Cardiac muscle cell (in vitro differentiated cells and primary cell): Measurements from ENCODE around the gene TMEM204. TPM values are rescaled to one million over a fixed set of nuclear protein-coding genes. Genes with fewer than 3 reads are reported as not detected.
"Not testable (repeated sequence)": the region's sequence is repeated elsewhere in the genome, so short reads cannot be mapped to it uniquely, and the experiment has no call there.

ENCODE experiments used
- DNase-seq, 2 donors: peaks; one replicate each; pipeline versions ENCODE4 v3.0.0 to v3.0.0-alpha.2; 2010 to 2017; ENCODE audit warnings: low read depth in 1 of 2, low spot score in 1 of 2
- H3K27ac ChIP-seq: fragments of 200-600 bp; sonication (generic); 2 replicates; pipeline ENCODE4 v1.5.1; 2016
- H3K27me3 ChIP-seq: fragments of 200-600 bp; sonication (generic); 2 replicates; pipeline ENCODE4 v1.6.0; 2016; ENCODE audit warnings: control low read depth
- H3K36me3 ChIP-seq: fragments of 200-600 bp; sonication (generic); 2 replicates; pipeline ENCODE4 v1.5.1; 2016; ENCODE audit warnings: control low read depth
- H3K4me1 ChIP-seq: fragments of 200-600 bp; sonication (generic); 2 replicates; pipeline ENCODE4 v1.8.1; 2017; ENCODE audit warnings: low read depth, mild to moderate bottlenecking, mixed run types
- H3K4me3 ChIP-seq: fragments of 200-600 bp; sonication (generic); 2 replicates; pipeline ENCODE4 v1.5.1; 2016; ENCODE audit warnings: mild to moderate bottlenecking
- H3K9me3 ChIP-seq: fragments of 200-600 bp; sonication (generic); 2 replicates; pipeline ENCODE4 v1.5.1; 2017; ENCODE audit warnings: low read depth, mild to moderate bottlenecking, control low read depth
- polyA plus RNA-seq: library from polyadenylated mRNA; unstranded; fragments of >200 nt; fragmentation: Nextera tagmentation; extraction: Ambion mirVana; gene quantifications from 2 replicates; pipeline ENCODE4 v1.2.1, GENCODE V29; 2016
- total RNA-seq: library from RNA; depleted of rRNA; stranded (reverse); fragments of >200 nt; gene quantifications from 2 replicates; pipeline ENCODE4 v1.2.3, GENCODE V29; 2016
- TF ChIP-seq, protein P1 (sequence below): IDR thresholded peaks from 2 replicates; pipeline ENCODE4 v1.5.1; 2012; ENCODE audit warnings: low read depth, mild to moderate bottlenecking, low read length

TMEM204 gene
- total and polyA plus RNA-seq, 2 experiments from 2014 or later: 0.44 to 0.83 TPM

DNA sequence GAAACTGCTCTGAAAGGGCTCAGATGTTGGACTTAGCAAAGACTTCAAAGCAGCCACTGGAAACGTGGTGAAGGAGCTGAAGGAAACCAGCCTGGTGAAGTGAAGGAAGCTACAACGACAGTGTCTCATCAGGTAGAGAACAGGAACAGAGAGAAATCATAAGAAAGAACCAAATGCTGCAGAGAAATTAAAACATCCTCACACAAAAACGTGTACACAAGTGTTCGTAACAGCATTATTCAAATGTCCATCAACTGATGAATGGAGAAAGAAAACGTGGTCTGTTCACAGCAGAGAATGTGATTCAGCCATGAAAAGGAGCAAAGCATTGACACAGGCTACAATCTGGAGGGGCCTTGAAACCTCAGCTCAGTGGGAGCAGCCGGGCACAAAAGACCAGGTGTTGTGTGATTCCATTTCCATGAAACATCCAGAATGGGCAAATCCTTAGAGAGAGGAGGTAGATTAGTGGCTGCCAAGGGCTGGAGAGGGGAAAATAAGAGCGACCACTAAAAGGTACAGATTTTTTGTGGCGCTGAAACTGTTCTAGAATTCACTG is 51.5 kb downstream of the TMEM204 start:
- Histone ChIP-seq H3K27me3 (no peaks in the 10 kb centered on the region), H3K27ac (no peak overlapping the region), H3K9me3 (no peaks in the 10 kb centered on the region), H3K36me3 (peaks cover 17% of the 10 kb centered on the region), H3K4me3 (no peak overlapping the region), H3K4me1 (no peaks in the 10 kb centered on the region)
- TF ChIP-seq, protein P1, sequence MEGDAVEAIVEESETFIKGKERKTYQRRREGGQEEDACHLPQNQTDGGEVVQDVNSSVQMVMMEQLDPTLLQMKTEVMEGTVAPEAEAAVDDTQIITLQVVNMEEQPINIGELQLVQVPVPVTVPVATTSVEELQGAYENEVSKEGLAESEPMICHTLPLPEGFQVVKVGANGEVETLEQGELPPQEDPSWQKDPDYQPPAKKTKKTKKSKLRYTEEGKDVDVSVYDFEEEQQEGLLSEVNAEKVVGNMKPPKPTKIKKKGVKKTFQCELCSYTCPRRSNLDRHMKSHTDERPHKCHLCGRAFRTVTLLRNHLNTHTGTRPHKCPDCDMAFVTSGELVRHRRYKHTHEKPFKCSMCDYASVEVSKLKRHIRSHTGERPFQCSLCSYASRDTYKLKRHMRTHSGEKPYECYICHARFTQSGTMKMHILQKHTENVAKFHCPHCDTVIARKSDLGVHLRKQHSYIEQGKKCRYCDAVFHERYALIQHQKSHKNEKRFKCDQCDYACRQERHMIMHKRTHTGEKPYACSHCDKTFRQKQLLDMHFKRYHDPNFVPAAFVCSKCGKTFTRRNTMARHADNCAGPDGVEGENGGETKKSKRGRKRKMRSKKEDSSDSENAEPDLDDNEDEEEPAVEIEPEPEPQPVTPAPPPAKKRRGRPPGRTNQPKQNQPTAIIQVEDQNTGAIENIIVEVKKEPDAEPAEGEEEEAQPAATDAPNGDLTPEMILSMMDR: no peak
- no peak for DNase-seq

DNA sequence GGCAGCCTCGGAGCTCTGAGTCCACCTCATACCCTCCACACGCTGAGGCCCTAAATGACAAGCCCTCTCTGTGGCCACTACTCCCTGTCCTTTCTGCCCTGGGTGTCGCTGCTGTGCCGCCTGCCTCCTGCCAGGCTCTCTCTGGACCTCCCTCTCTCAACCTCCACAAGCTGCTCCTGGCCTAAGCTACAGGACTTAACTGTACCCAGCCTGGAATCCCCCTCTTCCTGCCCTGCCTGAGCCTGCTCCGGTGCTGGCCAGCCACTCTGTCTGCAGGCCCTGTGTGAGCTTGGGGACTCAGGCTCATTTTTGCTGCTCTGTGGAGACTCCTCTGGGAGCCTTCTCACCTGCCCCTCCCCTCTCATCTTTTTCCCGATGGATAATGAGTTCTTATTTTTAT is 56.9 kb downstream of the TMEM204 start:
- DNase-seq: no peak
- Histone ChIP-seq H3K4me1 (no peaks in the 10 kb centered on the region), H3K27me3 (no peaks in the 10 kb centered on the region), H3K4me3 (no peak overlapping the region), H3K27ac (no peak overlapping the region), H3K9me3 (no peaks in the 10 kb centered on the region), H3K36me3 (peaks cover 17% of the 10 kb centered on the region)
- TF ChIP-seq, protein P1: no peak

DNA sequence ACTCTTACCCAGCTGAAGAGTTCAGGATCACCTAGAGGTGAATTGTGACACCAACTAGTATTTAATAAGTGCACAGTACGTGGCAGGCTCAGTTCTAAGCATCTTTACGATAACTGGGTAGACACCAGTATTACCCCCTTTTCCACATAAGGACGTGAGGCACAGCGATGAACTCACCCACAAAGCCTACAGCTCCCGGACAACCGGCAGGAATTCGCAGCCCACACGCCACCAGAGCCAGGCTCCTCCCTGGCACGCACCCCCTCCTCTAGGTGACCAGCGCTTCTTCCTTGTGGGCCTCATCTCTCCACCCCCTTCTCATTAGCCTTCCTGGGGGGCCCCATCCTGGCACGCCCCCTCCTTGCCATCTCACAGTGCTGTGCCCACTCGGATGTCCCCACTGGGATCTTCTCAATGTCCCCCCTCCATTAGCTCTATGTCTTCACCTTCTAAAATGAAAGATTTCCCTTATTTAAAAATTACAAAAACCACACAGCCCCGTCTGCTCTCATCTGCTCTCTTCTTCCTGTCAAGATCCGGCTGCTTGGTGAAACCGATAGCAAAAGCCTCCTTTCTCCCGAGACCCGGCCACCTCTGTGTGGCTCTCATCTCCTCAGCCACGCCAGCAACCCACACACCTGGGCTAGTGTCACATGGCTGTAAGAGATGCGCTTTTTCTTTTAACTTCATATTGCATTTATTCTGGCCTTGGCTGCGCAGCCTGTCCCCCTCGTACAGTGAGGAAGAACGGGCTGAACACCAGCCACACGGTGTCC is 57.7 kb downstream of the TMEM204 start:
- no peaks in the 10 kb centered on the region for H3K27me3 ChIP-seq
- no peak overlapping the region for H3K27ac ChIP-seq
- H3K9me3 ChIP-seq: no peaks in the 10 kb centered on the region
- H3K4me1 ChIP-seq: no peaks in the 10 kb centered on the region
- H3K36me3 ChIP-seq: peaks cover 15% of the 10 kb centered on the region
- no peak overlapping the region for H3K4me3 ChIP-seq
- DNase-seq: no peak
- TF ChIP-seq, protein P1: no peak

DNA sequence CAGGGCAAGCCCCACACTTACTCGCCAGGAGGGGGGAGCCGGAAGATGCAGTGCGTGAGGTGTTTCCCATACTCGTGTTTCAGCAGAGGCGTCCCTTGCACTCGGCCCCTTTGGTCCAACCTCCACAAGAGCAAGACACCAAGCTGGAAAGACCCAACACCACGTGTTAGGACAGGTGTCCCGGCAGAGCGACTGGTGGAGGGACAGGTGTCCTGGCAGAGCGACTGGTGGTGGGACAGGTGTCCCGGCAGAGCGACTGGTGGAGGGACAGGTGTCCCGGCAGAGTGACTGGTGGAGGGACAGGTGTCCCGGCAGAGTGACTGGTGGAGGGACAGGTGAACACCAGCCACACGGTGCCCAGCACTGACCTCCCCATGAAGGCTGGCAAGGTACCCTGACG is 59.0 kb downstream of the TMEM204 start:
- DNase-seq: no peak

DNA sequence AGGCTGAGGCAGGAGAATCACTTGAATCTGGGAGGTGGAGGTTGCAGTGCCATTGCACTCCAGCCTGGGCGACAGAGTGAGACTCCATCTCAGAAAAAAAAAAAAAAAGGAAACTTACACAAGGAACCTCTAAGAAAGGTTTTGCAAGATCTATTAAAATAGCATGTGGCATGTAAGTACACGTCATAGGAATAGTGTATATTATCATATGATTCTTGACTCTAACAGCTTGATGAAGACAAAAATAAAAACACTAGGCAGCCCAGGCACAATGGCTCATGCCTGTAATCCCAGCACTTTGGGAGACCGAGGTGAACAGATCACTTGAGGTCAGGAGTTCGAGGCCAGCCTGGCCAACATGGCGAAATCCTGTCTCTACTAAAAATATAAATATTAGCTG is 62.0 kb downstream of the TMEM204 start:
- not testable (repeated sequence) for H3K4me3 ChIP-seq, DNase-seq, H3K36me3 ChIP-seq, H3K9me3 ChIP-seq, H3K27me3 ChIP-seq, H3K27ac ChIP-seq, H3K4me1 ChIP-seq

More for the DNA sequence above, 59.0 kb downstream of the TMEM204 start:
- Histone ChIP-seq H3K4me1 (no peaks in the 10 kb centered on the region), H3K36me3 (peaks cover 6% of the 10 kb centered on the region), H3K9me3 (no peaks in the 10 kb centered on the region), H3K4me3 (no peak overlapping the region), H3K27ac (no peak overlapping the region), H3K27me3 (no peaks in the 10 kb centered on the region)
- TF ChIP-seq, protein P1: no peak

DNA sequence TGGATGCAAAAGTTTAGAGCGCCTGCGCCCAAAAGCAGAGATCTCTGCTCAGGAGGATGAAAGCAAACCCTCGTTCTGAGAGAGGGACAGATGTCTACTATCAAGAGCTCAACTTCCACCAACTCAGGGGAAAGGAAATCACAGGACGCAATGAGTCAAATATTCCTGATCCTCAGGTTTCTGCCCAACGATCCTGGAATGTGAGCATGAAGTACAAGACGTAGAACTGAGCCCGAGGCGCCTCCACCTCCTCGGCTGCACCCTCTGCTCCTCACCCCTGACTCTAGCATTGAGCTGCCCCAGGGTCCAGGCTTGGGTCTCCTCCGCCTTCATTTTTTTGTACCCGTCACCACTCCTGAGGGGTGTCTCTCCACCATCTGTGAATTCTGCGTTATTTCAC is 63.0 kb downstream of the TMEM204 start:
- Histone ChIP-seq H3K27me3 (no peaks in the 10 kb centered on the region), H3K36me3 (no peaks in the 10 kb centered on the region), H3K9me3 (no peaks in the 10 kb centered on the region), H3K4me3 (no peak overlapping the region), H3K4me1 (no peaks in the 10 kb centered on the region), H3K27ac (no peak overlapping the region)
- TF ChIP-seq, protein P1: no peak
- no peak for DNase-seq
